Stomach (tissue), 9 donors: ENCODE measurements around the gene PNLDC1. TPM values are rescaled to one million over a fixed set of nuclear protein-coding genes. Genes with fewer than 3 reads are reported as not detected.
"Not testable (repeated sequence)": the region's sequence is repeated elsewhere in the genome, so short reads cannot be mapped to it uniquely, and the experiment has no call there.

ENCODE experiments used
- DNase-seq, 2 donors: peaks; one replicate each; pipeline versions ENCODE4 v3.0.0 to v3.0.0-alpha.2; 2013 to 2019
- H3K27ac ChIP-seq, 5 donors: fragments of 200-600 bp in 4 of 5; sonication (generic) in 4 of 5; one replicate each; pipeline ENCODE4 v1.5.1; 2013 to 2019; ENCODE audit warnings: mild to moderate bottlenecking in 1 of 5, moderate library complexity in 1 of 5
- H3K27me3 ChIP-seq, 3 donors: fragments of 200-600 bp; sonication (generic); one replicate each; pipeline ENCODE4 v1.5.1; 2017 to 2019; ENCODE audit warnings: mixed run types in 1 of 3
- H3K36me3 ChIP-seq, 4 donors: fragments of 200-600 bp; sonication (generic); 1 replicate in 3 of 4; 2 replicates in 1 of 4; pipeline ENCODE4 v1.5.1; 2016 to 2019
- H3K4me1 ChIP-seq, 4 donors: fragments of 200-600 bp; sonication (generic); one replicate each; pipeline ENCODE4 v1.5.1; 2016 to 2019
- H3K4me3 ChIP-seq, 4 donors: fragments of 200-600 bp; sonication (generic) in 3 of 4; one replicate each; pipeline ENCODE4 v1.5.1; 2016 to 2019; ENCODE audit warnings: mild to moderate bottlenecking in 1 of 4
- H3K9me3 ChIP-seq, 4 donors: fragments of 200-600 bp; sonication (generic); one replicate each; pipeline ENCODE4 v1.5.1; 2016 to 2019
- EP300 ChIP-seq: sonication (generic); formaldehyde crosslinking; IDR thresholded peaks from one replicate; pipeline ENCODE4 v1.6.1; 2017; ENCODE audit warnings: antibody characterized with exemption
- POLR2A ChIP-seq, 4 donors: fragments of 450-650 bp; IDR thresholded peaks; one replicate each; pipeline ENCODE4 v1.6.1; 2016; ENCODE audit warnings: antibody characterized with exemption in 4 of 4, control low read depth in 2 of 4, mild to moderate bottlenecking in 1 of 4, moderate library complexity in 1 of 4
- POLR2AphosphoS5 ChIP-seq, 3 donors: sonication (generic); formaldehyde crosslinking; IDR thresholded peaks; one replicate each; pipeline ENCODE4 v1.6.1; 2016; ENCODE audit warnings: antibody characterized with exemption in 3 of 3
- WGBS, 5 donors: extraction: QIAGEN DNeasy Blood & Tissue Kit in 3 of 5; methylation state at CpG; one replicate each; pipeline versions ENCODE4 v1.1.5 to v1.1.7; 2013 to 2018; 5-methylcytosine and 5-hydroxymethylcytosine counted together
- intact Hi-C: fragments of 100-400 bp; cut with DNase I; formaldehyde crosslinking; loops from one replicate; pipeline ENCODE4 v1.15.1; 2023; ENCODE audit warnings: low total_unique reads
- polyA plus RNA-seq, 3 donors: library from polyadenylated mRNA; stranded (reverse); fragments of 200-250 nt; gene quantifications; one replicate each; pipeline ENCODE4 v1.2.3, GENCODE V29; 2013
- total RNA-seq, 5 donors: library from RNA; depleted of rRNA; stranded (reverse); fragments of >200 nt; gene quantifications; one replicate each; pipeline versions ENCODE4 v1.1.0 to v1.2.3, GENCODE V29; 2014 to 2016
- TF ChIP-seq, protein P1 (sequence below), 7 experiments: fragments of 450-650 bp in 4 of 7; fragments of 200-600 bp in 3 of 7; sonication (generic) in 3 of 7; IDR thresholded peaks; one replicate each; pipeline ENCODE4 v1.5.1; 2016 to 2019; ENCODE audit warnings: antibody characterized with exemption in 7 of 7, control low read depth in 2 of 7, mild to moderate bottlenecking in 1 of 7
- donor health status: healthy with polysubstance abuse.
- donor health status: Bipolar disorder and iron deficiency.
- donor health status: healthy.

The PNLDC1 gene
- total and polyA plus RNA-seq, 8 donors = 0.25 to 2.5 (median 0.43) TPM; not detected in 4

DNA sequence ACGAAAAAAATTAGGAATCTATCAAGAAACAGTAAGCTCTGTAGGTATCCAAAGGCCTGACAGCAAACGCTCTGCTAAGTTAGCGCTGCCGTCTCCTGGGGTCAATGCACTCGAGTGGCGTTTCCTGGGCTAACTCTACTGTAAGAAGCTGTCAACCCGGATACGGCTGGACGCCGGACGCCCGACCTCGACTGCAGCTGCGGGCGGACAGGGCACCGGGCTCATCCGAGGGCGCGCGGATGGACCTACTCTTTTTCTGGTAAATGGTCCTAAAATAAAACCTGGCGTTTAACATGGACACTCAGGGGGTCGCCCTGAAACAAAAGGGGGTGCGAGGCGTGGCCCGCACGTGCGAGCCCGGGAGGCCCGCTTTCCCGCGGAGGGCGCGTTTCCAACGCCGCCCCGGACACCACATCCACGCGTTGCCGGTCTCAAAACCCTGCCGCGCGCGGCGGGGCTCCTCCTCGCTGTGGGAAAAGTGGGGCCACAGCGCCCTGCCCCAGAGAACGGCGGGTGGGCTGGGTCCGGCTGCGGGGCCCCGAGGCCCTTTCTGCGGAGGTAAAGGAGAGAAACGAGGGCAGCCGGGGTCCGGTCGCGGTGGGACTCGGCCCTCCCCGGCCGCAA is 11.2 kb upstream of the PNLDC1 start:
- H3K4me3 ChIP-seq = peak overlapping the region; percentile 89 to 93 (median 93)
- peak; percentile 59 to 75 for DNase-seq
- peak overlapping the region; percentile 96 to 99 (median 97) for H3K27ac ChIP-seq
- H3K9me3 ChIP-seq = no peaks in the 10 kb centered on the region
- 0 to 1% (median 0%) methylated on average over 45 to 60 of the region's 60 CpGs for WGBS, 5 donors
- intact Hi-C loops = no loop called here
- peaks cover 21 to 56% (median 55%) of the 10 kb centered on the region in 4 donors for H3K36me3 ChIP-seq
- peaks cover 37 to 71% (median 58%) of the 10 kb centered on the region in 4 donors for H3K4me1 ChIP-seq
- TF ChIP-seq POLR2A (IDR thresholded peaks at IDR 0.05) (no peak), POLR2AphosphoS5 (IDR thresholded peaks at IDR 0.05) (peak in 1 of 3 donors; percentile 22)
- H3K27me3 ChIP-seq = no peaks in the 10 kb centered on the region

- 0% methylated on average over 60 to 64 of the region's 64 CpGs for WGBS, 5 donors
- intact Hi-C loops = loop anchor here (10.0 kb wide), 1 partner anchor 95 kb away; the partner anchor contains the start of gene SOD2
- DNase-seq = peak; percentile 100
- H3K27ac ChIP-seq = peak within 1 kb of the TSS; percentile 96 to 99 (median 98)
- no peaks in the 10 kb centered on the region for H3K9me3 ChIP-seq
- TF ChIP-seq POLR2AphosphoS5 (IDR thresholded peaks at IDR 0.05) = peak; percentile 97 to 98 (median 98)
- TF ChIP-seq, protein P1, sequence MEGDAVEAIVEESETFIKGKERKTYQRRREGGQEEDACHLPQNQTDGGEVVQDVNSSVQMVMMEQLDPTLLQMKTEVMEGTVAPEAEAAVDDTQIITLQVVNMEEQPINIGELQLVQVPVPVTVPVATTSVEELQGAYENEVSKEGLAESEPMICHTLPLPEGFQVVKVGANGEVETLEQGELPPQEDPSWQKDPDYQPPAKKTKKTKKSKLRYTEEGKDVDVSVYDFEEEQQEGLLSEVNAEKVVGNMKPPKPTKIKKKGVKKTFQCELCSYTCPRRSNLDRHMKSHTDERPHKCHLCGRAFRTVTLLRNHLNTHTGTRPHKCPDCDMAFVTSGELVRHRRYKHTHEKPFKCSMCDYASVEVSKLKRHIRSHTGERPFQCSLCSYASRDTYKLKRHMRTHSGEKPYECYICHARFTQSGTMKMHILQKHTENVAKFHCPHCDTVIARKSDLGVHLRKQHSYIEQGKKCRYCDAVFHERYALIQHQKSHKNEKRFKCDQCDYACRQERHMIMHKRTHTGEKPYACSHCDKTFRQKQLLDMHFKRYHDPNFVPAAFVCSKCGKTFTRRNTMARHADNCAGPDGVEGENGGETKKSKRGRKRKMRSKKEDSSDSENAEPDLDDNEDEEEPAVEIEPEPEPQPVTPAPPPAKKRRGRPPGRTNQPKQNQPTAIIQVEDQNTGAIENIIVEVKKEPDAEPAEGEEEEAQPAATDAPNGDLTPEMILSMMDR (IDR thresholded peaks at IDR 0.05) = no peak
- TF ChIP-seq POLR2A (IDR thresholded peaks at IDR 0.05) = peak in 2 of 4 donors; percentile 94 to 95
- H3K36me3 ChIP-seq = peaks cover 14 to 55% (median 54%) of the 10 kb centered on the region in 4 donors
- H3K4me3 ChIP-seq = peak within 1 kb of the TSS; percentile 89 to 93 (median 93)
- H3K27me3 ChIP-seq = no peaks in the 10 kb centered on the region
- peaks cover 37 to 71% (median 59%) of the 10 kb centered on the region in 4 donors for H3K4me1 ChIP-seq
Measured at GRCh38 chr6:159789377-159790148, 10.5 kb upstream of the PNLDC1 start, which contains the start of gene TCP1. TSS of gene TCP1 (minus strand) at chr6:159789602. CDS start at chr6:159789468, 134 bp downstream.

- Histone ChIP-seq H3K36me3 (peaks cover 9 to 54% (median 52%) of the 10 kb centered on the region in 4 donors), H3K9me3 (no peaks in the 10 kb centered on the region), H3K27ac (peak within 1 kb of the TSS; percentile 96 to 99 (median 98)), H3K27me3 (no peaks in the 10 kb centered on the region), H3K4me3 (peak within 1 kb of the TSS; percentile 89 to 93 (median 93)), H3K4me1 (peaks cover 37 to 71% (median 55%) of the 10 kb centered on the region in 4 donors)
- TF ChIP-seq POLR2A (IDR thresholded peaks at IDR 0.05) (peak in 1 of 4 donors; percentile 15), EP300 (no peak), POLR2AphosphoS5 (IDR thresholded peaks at IDR 0.05) (peak; percentile 62 to 82 (median 82))
- TF ChIP-seq, protein P1 (IDR thresholded peaks at IDR 0.05) = no peak
- DNase-seq = peak; percentile 93 to 99
- intact Hi-C loops = loop anchor here (10.0 kb wide), 1 partner anchor 96 kb away; the partner anchor contains the start of gene SOD2
- 0 to 1% (median 0%) methylated on average over 37 to 56 of the region's 56 CpGs for WGBS, 5 donors
Measured at GRCh38 chr6:159790149-159790955, 9.7 kb upstream of the PNLDC1 start, which contains the start of gene MRPL18. TSS of gene MRPL18 (plus strand) at chr6:159790467. CDS start at chr6:159790588, 121 bp downstream.

GRCh38 chr6:159790956-159791598 is 9.0 kb upstream of the PNLDC1 start:
- TF ChIP-seq, protein P1 (IDR thresholded peaks at IDR 0.05) = no peak
- TF ChIP-seq POLR2AphosphoS5 (IDR thresholded peaks at IDR 0.05) = no peak
- no peak for TF ChIP-seq POLR2A (IDR thresholded peaks at IDR 0.05)
- TF ChIP-seq EP300 = no peak
- WGBS, 5 donors = 14 to 15% (median 15%) methylated on average over 14 to 18 of the region's 18 CpGs
- intact Hi-C loops = loop anchor here (10.0 kb wide), 1 partner anchor 96 kb away; the partner anchor contains the start of gene SOD2

GRCh38 chr6:159794976-159795375 is 5.1 kb upstream of the PNLDC1 start:
- not testable (repeated sequence) for DNase-seq, H3K4me3 ChIP-seq, H3K27me3 ChIP-seq, H3K9me3 ChIP-seq, H3K27ac ChIP-seq
- intact Hi-C loops = loop anchor here (10.0 kb wide), 1 partner anchor 100 kb away; the partner anchor contains the start of gene SOD2
- Histone ChIP-seq H3K36me3 (peaks cover 18 to 77% (median 75%) of the 10 kb centered on the region in 4 donors), H3K4me1 (peaks cover 21 to 49% (median 26%) of the 10 kb centered on the region in 4 donors)
- 76 to 86% (median 81%) methylated on average over 8 of the region's 8 CpGs for WGBS, 5 donors

More at GRCh38 chr6:159790956-159791598, 9.0 kb upstream of the PNLDC1 start:
- peaks cover 8 to 54% (median 52%) of the 10 kb centered on the region in 4 donors for H3K36me3 ChIP-seq
- H3K4me3 ChIP-seq = peak overlapping the region; percentile 89 to 93 (median 93)
- peak overlapping the region; percentile 96 to 99 (median 98) for H3K27ac ChIP-seq
- DNase-seq = peak in 1 of 2 donors; percentile 26
- no peaks in the 10 kb centered on the region for H3K9me3 ChIP-seq
- H3K27me3 ChIP-seq = no peaks in the 10 kb centered on the region
- H3K4me1 ChIP-seq = peaks cover 37 to 71% (median 50%) of the 10 kb centered on the region in 4 donors
